HEK293 (cell line): ENCODE measurements around the gene MEX3A.

Source experiments
- IKZF3 ChIP-seq: fragments of 450-650 bp; IDR thresholded peaks from 2 replicates; pipeline ENCODE4 v1.5.0; 2018; ENCODE audit warnings: missing biosample characterization, mild to moderate bottlenecking, missing genetic modification characterization, moderate library complexity
- REPIN1 ChIP-seq: fragments of 450-650 bp; formaldehyde crosslinking; IDR thresholded peaks from 2 replicates; pipeline ENCODE4 v1.5.1; 2017; ENCODE audit warnings: missing biosample characterization, missing genetic modification characterization, low read depth
- SP7 ChIP-seq: fragments of 450-650 bp; formaldehyde crosslinking; IDR thresholded peaks from 2 replicates; pipeline ENCODE4 v1.5.1; 2016; ENCODE audit warnings: missing biosample characterization, missing genetic modification characterization
- ZBTB20 ChIP-seq: fragments of 450-650 bp; formaldehyde crosslinking; IDR thresholded peaks from 2 replicates; pipeline ENCODE4 v1.5.1; 2016; ENCODE audit warnings: missing biosample characterization, missing genetic modification characterization
- ZBTB8A ChIP-seq: fragments of 450-650 bp; formaldehyde crosslinking; IDR thresholded peaks from 2 replicates; pipeline ENCODE4 v1.5.1; 2016; ENCODE audit warnings: missing biosample characterization, missing genetic modification characterization
- ZNF302 ChIP-seq: fragments of 450-650 bp; formaldehyde crosslinking; IDR thresholded peaks from 2 replicates; pipeline ENCODE4 v1.5.1; 2016; ENCODE audit warnings: missing biosample characterization, missing genetic modification characterization, low read depth
- ZNF335 ChIP-seq: fragments of 450-650 bp; formaldehyde crosslinking; conservative IDR thresholded peaks from 2 replicates; pipeline ENCODE4 v1.5.1; 2016; ENCODE audit warnings: missing biosample characterization, missing genetic modification characterization
- ZNF350 ChIP-seq: fragments of 450-650 bp; formaldehyde crosslinking; IDR thresholded peaks from 2 replicates; pipeline ENCODE4 v1.5.0; 2017; ENCODE audit warnings: missing biosample characterization, mild to moderate bottlenecking, missing genetic modification characterization
- ZNF416 ChIP-seq: fragments of 450-650 bp; formaldehyde crosslinking; IDR thresholded peaks from 2 replicates; pipeline ENCODE4 v1.5.1; 2016; ENCODE audit warnings: missing biosample characterization, missing genetic modification characterization
- ZNF621 ChIP-seq: fragments of 450-650 bp; formaldehyde crosslinking; IDR thresholded peaks from 2 replicates; pipeline ENCODE4 v1.5.1; 2017; ENCODE audit warnings: missing biosample characterization, missing genetic modification characterization
- ZNF747 ChIP-seq: fragments of 450-650 bp; formaldehyde crosslinking; IDR thresholded peaks from 2 replicates; pipeline ENCODE4 v1.5.1; 2016; ENCODE audit warnings: missing biosample characterization, missing genetic modification characterization
- ZXDB ChIP-seq: fragments of 450-650 bp; formaldehyde crosslinking; IDR thresholded peaks from 2 replicates; pipeline ENCODE4 v1.5.1; 2016; ENCODE audit warnings: missing biosample characterization, missing genetic modification characterization
- TF ChIP-seq, protein P1 (sequence below): fragments of 450-650 bp; formaldehyde crosslinking; IDR thresholded peaks from 2 replicates; pipeline ENCODE4 v1.5.1; 2016; ENCODE audit warnings: missing biosample characterization, missing genetic modification characterization
- TF ChIP-seq, protein P2 (sequence below): fragments of 450-650 bp; IDR thresholded peaks from 2 replicates; pipeline ENCODE4 v1.5.1; 2018; ENCODE audit warnings: missing biosample characterization, mild to moderate bottlenecking, missing genetic modification characterization
- TF ChIP-seq, protein P3 (sequence below): fragments of 450-650 bp; formaldehyde crosslinking; IDR thresholded peaks from 2 replicates; pipeline ENCODE4 v1.5.1; 2016; ENCODE audit warnings: missing biosample characterization, missing genetic modification characterization
- TF ChIP-seq, protein P4 (sequence below): fragments of 450-650 bp; formaldehyde crosslinking; IDR thresholded peaks from 2 replicates; pipeline ENCODE4 v1.5.1; 2016; ENCODE audit warnings: missing biosample characterization, missing genetic modification characterization, borderline replicate concordance
- TF ChIP-seq, protein P5 (sequence below): fragments of 450-650 bp; formaldehyde crosslinking; IDR thresholded peaks from 2 replicates; pipeline ENCODE4 v1.5.1; 2016; ENCODE audit warnings: missing biosample characterization, missing genetic modification characterization
- TF ChIP-seq, protein P6 (sequence below): fragments of 450-650 bp; formaldehyde crosslinking; IDR thresholded peaks from 2 replicates; pipeline ENCODE4 v1.5.1; 2016; ENCODE audit warnings: missing biosample characterization, missing genetic modification characterization
- TF ChIP-seq, protein P7 (sequence below): fragments of 450-650 bp; formaldehyde crosslinking; IDR thresholded peaks from 2 replicates; pipeline ENCODE4 v1.5.1; 2016; ENCODE audit warnings: missing biosample characterization, missing genetic modification characterization
- TF ChIP-seq, protein P8 (sequence below): fragments of 450-650 bp; formaldehyde crosslinking; IDR thresholded peaks from 2 replicates; pipeline ENCODE4 v1.5.1; 2016; ENCODE audit warnings: missing biosample characterization, missing genetic modification characterization, low read depth

The MEX3A gene

DNA sequence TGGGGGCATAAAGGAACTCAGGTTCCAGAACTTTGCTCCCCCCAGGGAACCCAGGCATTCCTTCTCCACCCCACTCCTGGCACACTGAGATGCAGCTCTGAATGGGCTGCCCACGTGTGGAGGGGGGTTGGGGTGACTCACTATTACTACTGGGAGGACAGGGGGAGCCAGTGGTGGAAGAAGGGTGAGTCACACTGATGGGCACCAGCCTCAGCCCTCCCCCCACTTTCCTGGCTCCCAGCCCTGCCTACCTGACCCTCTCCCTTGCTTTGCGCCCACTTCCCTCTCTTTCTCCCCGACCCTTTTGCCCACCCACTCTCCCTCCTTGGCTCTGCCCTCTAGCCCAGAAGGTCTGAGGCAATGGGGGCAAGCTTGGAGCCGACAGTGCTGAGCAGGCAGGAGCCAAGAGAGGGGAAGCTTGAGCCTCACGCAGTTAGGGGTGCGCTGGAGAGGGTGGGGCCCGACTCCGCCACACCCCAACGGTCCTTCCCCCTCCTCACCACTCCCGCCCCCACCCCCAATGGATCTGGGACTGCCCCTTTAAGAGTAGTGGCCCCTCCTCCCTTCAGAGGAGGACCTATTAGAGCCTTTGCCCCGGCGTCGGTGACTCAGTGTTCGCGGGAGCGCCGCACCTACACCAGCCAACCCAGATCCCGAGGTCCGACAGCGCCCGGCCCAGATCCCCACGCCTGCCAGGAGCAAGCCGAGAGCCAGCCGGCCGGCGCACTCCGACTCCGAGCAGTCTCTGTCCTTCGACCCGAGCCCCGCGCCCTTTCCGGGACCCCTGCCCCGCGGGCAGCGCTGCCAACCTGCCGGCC, 32.0 kb upstream of the MEX3A start, which contains the start of gene LMNA (continued):
- TF ChIP-seq, protein P1, sequence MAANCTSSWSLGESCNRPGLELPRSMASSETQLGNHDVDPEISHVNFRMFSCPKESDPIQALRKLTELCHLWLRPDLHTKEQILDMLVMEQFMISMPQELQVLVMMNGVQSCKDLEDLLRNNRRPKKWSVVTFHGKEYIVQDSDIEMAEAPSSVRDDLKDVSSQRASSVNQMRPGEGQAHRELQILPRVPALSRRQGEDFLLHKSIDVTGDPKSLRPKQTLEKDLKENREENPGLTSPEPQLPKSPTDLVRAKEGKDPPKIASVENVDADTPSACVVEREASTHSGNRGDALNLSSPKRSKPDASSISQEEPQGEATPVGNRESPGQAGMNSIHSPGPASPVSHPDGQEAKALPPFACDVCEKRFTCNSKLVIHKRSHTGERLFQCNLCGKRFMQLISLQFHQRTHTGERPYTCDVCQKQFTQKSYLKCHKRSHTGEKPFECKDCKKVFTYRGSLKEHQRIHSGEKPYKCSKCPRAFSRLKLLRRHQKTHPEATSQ (tag by site-specific recombination): no peak
- TF ChIP-seq ZXDB (tag by site-specific recombination): peak; percentile 60; the same call in 1 of the 2 replicates
- no peak for TF ChIP-seq ZNF621 (tag by site-specific recombination)
- TF ChIP-seq, protein P2, sequence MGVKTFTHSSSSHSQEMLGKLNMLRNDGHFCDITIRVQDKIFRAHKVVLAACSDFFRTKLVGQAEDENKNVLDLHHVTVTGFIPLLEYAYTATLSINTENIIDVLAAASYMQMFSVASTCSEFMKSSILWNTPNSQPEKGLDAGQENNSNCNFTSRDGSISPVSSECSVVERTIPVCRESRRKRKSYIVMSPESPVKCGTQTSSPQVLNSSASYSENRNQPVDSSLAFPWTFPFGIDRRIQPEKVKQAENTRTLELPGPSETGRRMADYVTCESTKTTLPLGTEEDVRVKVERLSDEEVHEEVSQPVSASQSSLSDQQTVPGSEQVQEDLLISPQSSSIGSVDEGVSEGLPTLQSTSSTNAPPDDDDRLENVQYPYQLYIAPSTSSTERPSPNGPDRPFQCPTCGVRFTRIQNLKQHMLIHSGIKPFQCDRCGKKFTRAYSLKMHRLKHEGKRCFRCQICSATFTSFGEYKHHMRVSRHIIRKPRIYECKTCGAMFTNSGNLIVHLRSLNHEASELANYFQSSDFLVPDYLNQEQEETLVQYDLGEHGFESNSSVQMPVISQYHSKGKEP (tag by site-specific recombination): no peak
- TF ChIP-seq, protein P3, sequence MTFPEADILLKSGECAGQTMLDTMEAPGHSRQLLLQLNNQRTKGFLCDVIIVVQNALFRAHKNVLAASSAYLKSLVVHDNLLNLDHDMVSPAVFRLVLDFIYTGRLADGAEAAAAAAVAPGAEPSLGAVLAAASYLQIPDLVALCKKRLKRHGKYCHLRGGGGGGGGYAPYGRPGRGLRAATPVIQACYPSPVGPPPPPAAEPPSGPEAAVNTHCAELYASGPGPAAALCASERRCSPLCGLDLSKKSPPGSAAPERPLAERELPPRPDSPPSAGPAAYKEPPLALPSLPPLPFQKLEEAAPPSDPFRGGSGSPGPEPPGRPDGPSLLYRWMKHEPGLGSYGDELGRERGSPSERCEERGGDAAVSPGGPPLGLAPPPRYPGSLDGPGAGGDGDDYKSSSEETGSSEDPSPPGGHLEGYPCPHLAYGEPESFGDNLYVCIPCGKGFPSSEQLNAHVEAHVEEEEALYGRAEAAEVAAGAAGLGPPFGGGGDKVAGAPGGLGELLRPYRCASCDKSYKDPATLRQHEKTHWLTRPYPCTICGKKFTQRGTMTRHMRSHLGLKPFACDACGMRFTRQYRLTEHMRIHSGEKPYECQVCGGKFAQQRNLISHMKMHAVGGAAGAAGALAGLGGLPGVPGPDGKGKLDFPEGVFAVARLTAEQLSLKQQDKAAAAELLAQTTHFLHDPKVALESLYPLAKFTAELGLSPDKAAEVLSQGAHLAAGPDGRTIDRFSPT (tag by site-specific recombination): peak; percentile 94
- TF ChIP-seq, protein P4, sequence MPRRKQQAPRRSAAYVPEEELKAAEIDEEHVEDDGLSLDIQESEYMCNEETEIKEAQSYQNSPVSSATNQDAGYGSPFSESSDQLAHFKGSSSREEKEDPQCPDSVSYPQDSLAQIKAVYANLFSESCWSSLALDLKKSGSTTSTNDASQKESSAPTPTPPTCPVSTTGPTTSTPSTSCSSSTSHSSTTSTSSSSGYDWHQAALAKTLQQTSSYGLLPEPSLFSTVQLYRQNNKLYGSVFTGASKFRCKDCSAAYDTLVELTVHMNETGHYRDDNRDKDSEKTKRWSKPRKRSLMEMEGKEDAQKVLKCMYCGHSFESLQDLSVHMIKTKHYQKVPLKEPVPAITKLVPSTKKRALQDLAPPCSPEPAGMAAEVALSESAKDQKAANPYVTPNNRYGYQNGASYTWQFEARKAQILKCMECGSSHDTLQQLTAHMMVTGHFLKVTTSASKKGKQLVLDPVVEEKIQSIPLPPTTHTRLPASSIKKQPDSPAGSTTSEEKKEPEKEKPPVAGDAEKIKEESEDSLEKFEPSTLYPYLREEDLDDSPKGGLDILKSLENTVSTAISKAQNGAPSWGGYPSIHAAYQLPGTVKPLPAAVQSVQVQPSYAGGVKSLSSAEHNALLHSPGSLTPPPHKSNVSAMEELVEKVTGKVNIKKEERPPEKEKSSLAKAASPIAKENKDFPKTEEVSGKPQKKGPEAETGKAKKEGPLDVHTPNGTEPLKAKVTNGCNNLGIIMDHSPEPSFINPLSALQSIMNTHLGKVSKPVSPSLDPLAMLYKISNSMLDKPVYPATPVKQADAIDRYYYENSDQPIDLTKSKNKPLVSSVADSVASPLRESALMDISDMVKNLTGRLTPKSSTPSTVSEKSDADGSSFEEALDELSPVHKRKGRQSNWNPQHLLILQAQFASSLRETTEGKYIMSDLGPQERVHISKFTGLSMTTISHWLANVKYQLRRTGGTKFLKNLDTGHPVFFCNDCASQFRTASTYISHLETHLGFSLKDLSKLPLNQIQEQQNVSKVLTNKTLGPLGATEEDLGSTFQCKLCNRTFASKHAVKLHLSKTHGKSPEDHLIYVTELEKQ: peak; percentile 65; the same call in 1 of the 2 replicates
- peak; percentile 40; the same call in 1 of the 2 replicates for TF ChIP-seq ZBTB20 (tag by site-specific recombination)
- TF ChIP-seq ZNF416 (tag by site-specific recombination): no peak
- TF ChIP-seq ZNF747 (tag by site-specific recombination): no peak
- peak; percentile 94 for TF ChIP-seq SP7 (tag by site-specific recombination)
- TF ChIP-seq, protein P5, sequence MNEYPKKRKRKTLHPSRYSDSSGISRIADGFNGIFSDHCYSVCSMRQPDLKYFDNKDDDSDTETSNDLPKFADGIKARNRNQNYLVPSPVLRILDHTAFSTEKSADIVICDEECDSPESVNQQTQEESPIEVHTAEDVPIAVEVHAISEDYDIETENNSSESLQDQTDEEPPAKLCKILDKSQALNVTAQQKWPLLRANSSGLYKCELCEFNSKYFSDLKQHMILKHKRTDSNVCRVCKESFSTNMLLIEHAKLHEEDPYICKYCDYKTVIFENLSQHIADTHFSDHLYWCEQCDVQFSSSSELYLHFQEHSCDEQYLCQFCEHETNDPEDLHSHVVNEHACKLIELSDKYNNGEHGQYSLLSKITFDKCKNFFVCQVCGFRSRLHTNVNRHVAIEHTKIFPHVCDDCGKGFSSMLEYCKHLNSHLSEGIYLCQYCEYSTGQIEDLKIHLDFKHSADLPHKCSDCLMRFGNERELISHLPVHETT (tag by site-specific recombination): peak; percentile 75
- TF ChIP-seq, protein P6, sequence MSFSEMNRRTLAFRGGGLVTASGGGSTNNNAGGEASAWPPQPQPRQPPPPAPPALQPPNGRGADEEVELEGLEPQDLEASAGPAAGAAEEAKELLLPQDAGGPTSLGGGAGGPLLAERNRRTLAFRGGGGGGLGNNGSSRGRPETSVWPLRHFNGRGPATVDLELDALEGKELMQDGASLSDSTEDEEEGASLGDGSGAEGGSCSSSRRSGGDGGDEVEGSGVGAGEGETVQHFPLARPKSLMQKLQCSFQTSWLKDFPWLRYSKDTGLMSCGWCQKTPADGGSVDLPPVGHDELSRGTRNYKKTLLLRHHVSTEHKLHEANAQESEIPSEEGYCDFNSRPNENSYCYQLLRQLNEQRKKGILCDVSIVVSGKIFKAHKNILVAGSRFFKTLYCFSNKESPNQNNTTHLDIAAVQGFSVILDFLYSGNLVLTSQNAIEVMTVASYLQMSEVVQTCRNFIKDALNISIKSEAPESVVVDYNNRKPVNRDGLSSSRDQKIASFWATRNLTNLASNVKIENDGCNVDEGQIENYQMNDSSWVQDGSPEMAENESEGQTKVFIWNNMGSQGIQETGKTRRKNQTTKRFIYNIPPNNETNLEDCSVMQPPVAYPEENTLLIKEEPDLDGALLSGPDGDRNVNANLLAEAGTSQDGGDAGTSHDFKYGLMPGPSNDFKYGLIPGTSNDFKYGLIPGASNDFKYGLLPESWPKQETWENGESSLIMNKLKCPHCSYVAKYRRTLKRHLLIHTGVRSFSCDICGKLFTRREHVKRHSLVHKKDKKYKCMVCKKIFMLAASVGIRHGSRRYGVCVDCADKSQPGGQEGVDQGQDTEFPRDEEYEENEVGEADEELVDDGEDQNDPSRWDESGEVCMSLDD (tag by site-specific recombination): peak; percentile 76
- TF ChIP-seq, protein P7, sequence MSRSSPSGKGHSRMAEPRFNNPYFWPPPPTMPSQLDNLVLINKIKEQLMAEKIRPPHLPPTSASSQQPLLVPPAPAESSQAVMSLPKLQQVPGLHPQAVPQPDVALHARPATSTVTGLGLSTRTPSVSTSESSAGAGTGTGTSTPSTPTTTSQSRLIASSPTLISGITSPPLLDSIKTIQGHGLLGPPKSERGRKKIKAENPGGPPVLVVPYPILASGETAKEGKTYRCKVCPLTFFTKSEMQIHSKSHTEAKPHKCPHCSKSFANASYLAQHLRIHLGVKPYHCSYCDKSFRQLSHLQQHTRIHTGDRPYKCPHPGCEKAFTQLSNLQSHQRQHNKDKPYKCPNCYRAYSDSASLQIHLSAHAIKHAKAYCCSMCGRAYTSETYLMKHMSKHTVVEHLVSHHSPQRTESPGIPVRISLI: no peak
- TF ChIP-seq IKZF3: peak; percentile 49; the same call in 1 of the 2 replicates
- no peak for TF ChIP-seq ZNF302 (tag by site-specific recombination)
- peak; percentile 61 for TF ChIP-seq ZBTB8A (tag by site-specific recombination)
- TF ChIP-seq ZNF350 (tag by site-specific recombination): no peak
- TF ChIP-seq REPIN1: no peak
- TF ChIP-seq, protein P8, sequence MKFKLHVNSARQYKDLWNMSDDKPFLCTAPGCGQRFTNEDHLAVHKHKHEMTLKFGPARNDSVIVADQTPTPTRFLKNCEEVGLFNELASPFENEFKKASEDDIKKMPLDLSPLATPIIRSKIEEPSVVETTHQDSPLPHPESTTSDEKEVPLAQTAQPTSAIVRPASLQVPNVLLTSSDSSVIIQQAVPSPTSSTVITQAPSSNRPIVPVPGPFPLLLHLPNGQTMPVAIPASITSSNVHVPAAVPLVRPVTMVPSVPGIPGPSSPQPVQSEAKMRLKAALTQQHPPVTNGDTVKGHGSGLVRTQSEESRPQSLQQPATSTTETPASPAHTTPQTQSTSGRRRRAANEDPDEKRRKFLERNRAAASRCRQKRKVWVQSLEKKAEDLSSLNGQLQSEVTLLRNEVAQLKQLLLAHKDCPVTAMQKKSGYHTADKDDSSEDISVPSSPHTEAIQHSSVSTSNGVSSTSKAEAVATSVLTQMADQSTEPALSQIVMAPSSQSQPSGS: no peak
- peak; percentile 78 for TF ChIP-seq ZNF335
